KOPT-K1 (cell line): Measurements from ENCODE around the gene MYL3.
"Not testable (repeated sequence)": the region's sequence is repeated elsewhere in the genome, so short reads cannot be mapped to it uniquely, and the experiment has no call there.

Experiments
- H3K27ac ChIP-seq: fragments of 200-600 bp; sonication (generic); 2 replicates; pipeline ENCODE4 v1.5.1; 2016; ENCODE audit warnings: antibody characterized with exemption, mild to moderate bottlenecking, low read depth, low read length; ENCODE audit not compliant: poor library complexity, severe bottlenecking
- H3K36me3 ChIP-seq: fragments of 200-600 bp; sonication (generic); 2 replicates; pipeline ENCODE4 v1.5.1; 2017; ENCODE audit warnings: antibody characterized with exemption, mild to moderate bottlenecking, low read length, moderate library complexity; ENCODE audit not compliant: insufficient read depth
- H3K9me3 ChIP-seq: fragments of 200-600 bp; sonication (generic); 2 replicates; pipeline ENCODE4 v1.5.1; 2017; ENCODE audit warnings: antibody characterized with exemption, low read length, mild to moderate bottlenecking; ENCODE audit not compliant: insufficient read depth, poor library complexity, severe bottlenecking

Gene MYL3

DNA sequence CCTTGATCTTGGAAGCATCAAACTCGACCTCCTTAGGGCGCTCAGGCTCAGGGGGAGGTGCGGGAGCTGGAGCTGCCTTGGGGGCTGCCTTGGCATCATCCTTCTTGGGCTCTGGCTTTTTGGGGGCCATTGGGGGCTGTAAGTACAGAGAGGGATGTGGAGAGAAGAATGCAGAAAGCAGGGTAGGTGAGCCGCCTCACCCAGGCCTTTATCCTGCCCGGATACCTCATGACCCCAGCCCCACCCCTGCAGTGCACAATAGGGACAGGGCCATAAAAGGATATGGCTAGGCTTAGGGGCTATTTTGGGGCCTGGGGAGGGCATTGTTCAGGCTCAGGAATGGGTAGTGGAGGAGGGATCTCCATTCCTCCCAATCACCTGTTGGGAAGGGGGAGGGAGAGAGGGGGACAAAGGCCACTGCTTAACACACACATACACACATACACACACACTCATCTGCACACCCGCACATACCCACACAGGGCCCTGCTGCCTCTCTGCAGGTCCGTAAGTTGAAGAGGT, at the start of gene MYL3:
Gene MYL3, minus strand, starts transcription at position 184 of the 522 bp plus-strand sequence. Its CDS starts 54 bp downstream, at position 130.
- no peaks in the 10 kb centered on the region for H3K9me3 ChIP-seq
- H3K36me3 ChIP-seq = no peaks in the 10 kb centered on the region
- no peak within 1 kb of the TSS for H3K27ac ChIP-seq

DNA sequence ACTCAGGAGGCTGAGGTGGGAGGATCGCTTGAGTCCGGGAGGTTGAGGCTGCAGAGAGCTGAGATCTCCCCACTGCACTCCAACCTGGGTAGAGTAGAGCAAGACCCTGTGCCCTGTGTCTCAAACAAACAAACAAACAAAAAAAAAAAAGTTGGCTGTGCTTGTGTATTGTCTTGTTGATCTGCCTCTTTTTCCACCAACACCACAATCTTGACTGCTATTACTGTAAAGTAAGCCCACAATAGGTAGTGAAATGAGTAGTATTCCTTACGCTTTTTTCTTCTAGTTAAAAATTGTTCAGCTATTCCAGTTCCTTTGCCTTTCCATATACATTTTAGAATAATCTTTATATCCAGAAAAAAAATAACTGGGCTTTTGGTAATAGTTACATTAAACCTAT, 49.7 kb upstream of the MYL3 start:
- H3K9me3 ChIP-seq = peaks cover 2% of the 10 kb centered on the region
- peaks cover 39% of the 10 kb centered on the region for H3K36me3 ChIP-seq
- no peak overlapping the region for H3K27ac ChIP-seq

DNA sequence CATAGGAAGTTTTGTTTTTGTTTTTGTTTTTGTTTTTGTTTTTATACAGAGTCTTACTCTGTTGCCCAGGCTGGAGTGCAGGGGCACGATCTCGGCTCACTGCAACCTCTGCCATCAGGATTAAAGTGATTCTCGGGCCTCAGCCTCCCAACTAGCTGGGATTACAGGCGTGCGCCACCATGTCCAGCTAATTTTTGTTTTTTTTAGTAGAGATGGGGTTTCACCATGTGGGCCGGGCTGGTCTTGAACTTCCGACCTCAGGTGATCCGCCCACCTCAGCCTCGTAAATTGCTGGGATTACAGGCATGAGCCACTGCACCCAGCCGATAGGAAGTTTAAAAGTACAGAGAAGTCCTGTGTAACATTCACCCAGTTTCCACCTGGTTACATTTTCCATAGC, 47.7 kb upstream of the MYL3 start:
- not testable (repeated sequence) for H3K27ac ChIP-seq, H3K9me3 ChIP-seq
- peaks cover 19% of the 10 kb centered on the region for H3K36me3 ChIP-seq

DNA sequence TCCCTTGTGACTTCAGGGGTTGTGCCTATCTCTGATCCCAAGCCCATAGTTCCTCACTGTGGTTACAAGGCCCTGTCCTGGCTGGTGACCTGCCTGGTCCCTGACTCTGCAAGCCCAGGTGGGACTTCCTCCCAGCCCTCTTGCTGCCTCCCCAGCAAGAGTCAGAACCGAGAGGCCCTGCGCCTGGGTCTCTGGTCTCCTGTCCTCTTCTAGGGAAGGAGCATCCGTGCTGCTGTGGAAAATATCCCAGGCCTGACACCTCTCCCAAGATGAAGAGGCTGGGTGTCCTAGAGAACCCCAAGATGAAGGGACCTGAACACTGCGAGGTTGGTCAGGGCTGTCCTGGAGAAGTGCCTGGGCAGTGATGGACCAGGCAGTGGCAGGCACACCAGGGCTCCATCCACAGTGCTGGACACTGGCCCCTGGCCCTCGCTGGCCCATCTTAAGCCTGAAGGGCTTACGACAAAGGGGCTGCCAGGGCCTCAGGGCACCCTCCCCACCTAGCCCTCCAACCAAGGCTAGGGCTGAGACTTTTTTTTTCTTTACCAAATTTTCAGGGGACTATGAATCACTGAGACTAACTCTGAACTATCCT, 47.0 kb upstream of the MYL3 start:
- Histone ChIP-seq H3K9me3 (no peaks in the 10 kb centered on the region), H3K36me3 (peaks cover 12% of the 10 kb centered on the region; the same call in 1 of the 2 replicates), H3K27ac (no peak overlapping the region)

- no peaks in the 10 kb centered on the region for H3K9me3 ChIP-seq
- H3K36me3 ChIP-seq = 0 out of 2 replicates have a peak, but pooled peaks cover 9% of the 10 kb centered on the region
- H3K27ac ChIP-seq = no peak overlapping the region
Measured at GRCh38 chr3:46909535-46910161, 46.4 kb upstream of the MYL3 start.

GRCh38 chr3:46908986-46909534, 45.8 kb upstream of the MYL3 start:
- Histone ChIP-seq H3K27ac (no peak overlapping the region), H3K9me3 (no peaks in the 10 kb centered on the region)

DNA sequence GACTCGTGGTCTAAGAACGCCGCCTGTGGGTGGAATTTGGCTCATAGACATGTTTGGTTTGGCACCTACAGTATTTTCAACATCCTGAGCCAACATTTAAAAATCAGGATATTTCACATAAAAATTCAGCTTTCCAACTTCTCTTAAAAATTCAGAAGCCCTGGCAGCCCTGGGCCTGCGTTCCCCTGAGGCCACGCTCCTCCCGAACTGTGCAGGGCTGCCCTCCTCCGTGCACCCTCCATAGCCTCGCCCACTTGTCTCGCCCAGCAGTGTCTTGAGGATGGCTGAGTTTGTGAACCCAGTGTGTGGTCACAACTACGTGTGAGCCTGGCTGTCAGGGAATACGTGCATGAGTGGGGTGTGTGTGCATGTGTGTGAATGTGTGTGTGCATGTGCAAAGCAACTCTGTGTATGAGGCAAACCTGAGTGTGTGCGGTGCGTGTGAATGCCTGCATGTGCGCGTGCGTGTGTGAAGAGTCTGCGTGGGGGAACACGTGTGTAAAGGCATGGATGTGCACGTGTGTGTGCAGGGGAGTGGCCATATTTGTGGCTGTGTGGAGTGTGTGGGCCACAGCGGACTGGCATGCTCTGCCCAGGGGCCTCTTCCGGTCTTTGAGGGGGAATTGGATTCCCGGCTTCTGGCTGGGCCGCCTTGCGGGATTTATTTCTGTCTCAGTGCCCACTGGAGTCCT, 45.2 kb upstream of the MYL3 start:
- Histone ChIP-seq H3K9me3 (no peaks in the 10 kb centered on the region), H3K27ac (no peak overlapping the region), H3K36me3 (0 out of 2 replicates have a peak, but pooled peaks cover 3% of the 10 kb centered on the region)

More at GRCh38 chr3:46908986-46909534, 45.8 kb upstream of the MYL3 start:
- 0 out of 2 replicates have a peak, but pooled peaks cover 6% of the 10 kb centered on the region for H3K36me3 ChIP-seq

DNA sequence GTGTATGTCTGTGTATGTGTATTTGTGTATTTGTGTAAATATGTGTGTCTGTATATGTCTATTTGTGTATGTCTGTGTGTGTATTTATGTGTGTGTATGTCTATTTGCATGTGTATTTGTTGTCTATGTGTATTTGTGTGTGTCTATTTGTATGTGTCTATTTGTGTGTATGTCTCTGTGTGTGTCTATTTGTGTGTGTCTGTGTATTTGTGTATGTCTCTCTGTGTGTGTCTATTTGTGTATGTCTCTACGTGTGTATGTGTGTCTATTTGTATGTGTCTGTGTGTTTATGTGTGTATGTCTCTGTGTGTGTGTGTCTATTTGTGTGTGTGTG, 44.7 kb upstream of the MYL3 start:
- Histone ChIP-seq H3K36me3 (0 out of 2 replicates have a peak, but pooled peaks cover 3% of the 10 kb centered on the region), H3K27ac (no peak overlapping the region)

DNA sequence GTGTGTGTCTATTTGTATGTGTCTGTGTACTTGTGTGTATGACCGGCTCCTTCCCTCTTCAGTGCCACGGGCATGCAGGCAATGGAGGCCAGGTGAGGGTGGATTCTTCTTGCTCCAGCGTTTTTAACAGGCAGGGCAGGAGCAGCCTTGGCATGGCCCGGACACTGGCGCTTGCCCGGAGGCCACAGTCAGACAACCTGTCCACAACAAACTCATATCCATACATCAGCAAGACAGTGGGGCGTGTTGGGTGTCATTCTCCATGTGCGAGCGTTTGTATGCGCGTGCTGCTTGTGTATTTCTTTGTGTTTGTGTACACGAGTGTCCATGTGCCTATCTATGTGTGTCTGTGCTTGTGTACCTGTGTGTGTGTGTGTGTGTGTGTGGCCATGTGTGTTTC, 44.0 kb upstream of the MYL3 start:
- Histone ChIP-seq H3K9me3 (no peaks in the 10 kb centered on the region), H3K36me3 (no peaks in the 10 kb centered on the region), H3K27ac (no peak overlapping the region)

More for the DNA sequence above, 44.7 kb upstream of the MYL3 start:
- H3K9me3 ChIP-seq = no peaks in the 10 kb centered on the region

- Histone ChIP-seq H3K36me3 (no peaks in the 10 kb centered on the region), H3K27ac (no peak overlapping the region), H3K9me3 (no peaks in the 10 kb centered on the region)
Measured at GRCh38 chr3:46906471-46907058, 43.3 kb upstream of the MYL3 start.

DNA sequence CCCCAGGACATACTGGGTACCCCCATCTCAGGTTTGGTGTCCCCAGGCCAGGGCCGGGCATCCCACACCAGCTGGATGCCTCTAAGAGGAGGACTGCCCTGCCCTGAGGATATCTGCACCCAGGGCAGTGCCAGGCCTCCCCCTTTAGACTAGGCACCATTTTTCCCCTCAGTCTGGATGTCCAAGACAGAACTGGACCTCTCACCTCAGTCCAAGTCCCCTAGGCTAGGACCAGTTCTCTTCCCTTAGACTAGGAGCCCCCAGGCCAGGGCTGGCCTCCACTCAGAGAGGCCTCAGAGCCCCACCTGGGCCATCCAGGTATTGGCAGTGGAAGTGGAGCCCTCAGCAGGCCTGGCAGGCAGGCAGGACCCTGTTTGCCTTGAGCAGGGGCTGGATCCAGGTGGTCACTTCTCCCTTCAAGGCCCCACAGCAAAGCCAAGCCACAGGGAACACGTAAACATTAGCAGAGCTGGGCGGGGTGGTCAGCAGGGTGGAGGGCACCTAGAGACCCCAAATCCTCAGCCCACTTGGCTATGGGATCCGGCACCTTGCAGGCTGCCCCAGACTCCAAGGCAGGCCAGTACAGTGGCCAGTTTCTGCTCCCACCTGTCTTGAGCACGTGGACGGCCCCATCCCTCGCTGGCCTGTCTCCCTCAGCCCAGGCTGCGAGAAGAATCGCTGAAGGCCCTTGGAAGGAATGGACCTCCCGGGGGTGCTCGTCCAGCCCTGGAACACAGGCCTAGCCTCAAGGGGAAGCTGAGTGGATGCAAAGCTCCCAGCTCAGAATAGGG, 42.6 kb upstream of the MYL3 start:
- no peaks in the 10 kb centered on the region for H3K36me3 ChIP-seq
- H3K27ac ChIP-seq = no peak overlapping the region
- no peaks in the 10 kb centered on the region for H3K9me3 ChIP-seq

DNA sequence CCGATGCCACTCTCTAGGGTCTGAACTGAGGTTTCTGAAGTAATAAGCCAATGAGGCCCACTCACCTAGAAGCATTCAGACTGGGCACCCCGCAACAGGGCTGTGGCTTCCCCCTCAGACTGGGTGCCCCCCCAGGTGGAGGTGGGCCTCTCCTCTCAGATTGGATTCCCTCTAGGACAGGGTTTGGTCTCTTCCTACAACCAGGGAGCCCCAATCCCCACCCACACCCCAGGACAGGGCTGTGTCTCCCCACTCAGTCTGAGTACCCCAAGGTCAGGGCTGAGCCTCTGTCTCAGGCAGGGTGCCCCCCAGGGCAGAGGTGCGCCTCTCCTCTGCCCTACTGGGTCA, 41.9 kb upstream of the MYL3 start:
- Histone ChIP-seq H3K9me3 (no peaks in the 10 kb centered on the region), H3K36me3 (no peaks in the 10 kb centered on the region), H3K27ac (no peak overlapping the region)

- Histone ChIP-seq H3K27ac (no peak overlapping the region), H3K36me3 (no peaks in the 10 kb centered on the region), H3K9me3 (no peaks in the 10 kb centered on the region)
Measured at GRCh38 chr3:46904303-46905212, 41.3 kb upstream of the MYL3 start.
